Activated CD4-positive, alpha-beta T cell treated with anti-CD3 and anti-CD28 coated beads, Interleukin-2, amount 10 ng/mL, durations not matched to agents 7 days and 5 days (primary cell): ENCODE data around the gene ATG10. TPM values are rescaled to one million over a fixed set of nuclear protein-coding genes. Genes with fewer than 3 reads are reported as not detected.
"Not testable (repeated sequence)": the region's sequence is repeated elsewhere in the genome, so short reads cannot be mapped to it uniquely, and the experiment has no call there.

Experiments used
- CTCF ChIA-PET: fragments of 350-600 bp; sonication (Branson Sonifier 250); formaldehyde crosslinking; loops from one replicate; lab custom pipeline; 2021; ENCODE audit warnings: antibody characterized with exemption; lab: Charles Lee
- POLR2A ChIA-PET: fragments of 350-600 bp; sonication (Branson Sonifier 250); formaldehyde crosslinking; loops from one replicate; lab custom pipeline; 2021; ENCODE audit warnings: antibody characterized with exemption; lab: Charles Lee
- DNase-seq: peaks from one replicate; pipeline ENCODE4 v3.0.0-alpha.2; 2020
- H3K27ac Mint-ChIP-seq: one replicate; pipeline ENCODE4 v1.8.0; 2021; ENCODE audit warnings: mild to moderate bottlenecking, moderate library complexity, mixed read lengths
- H3K27me3 Mint-ChIP-seq: one replicate; pipeline ENCODE4 v1.8.0; 2021; ENCODE audit warnings: mixed read lengths
- H3K36me3 Mint-ChIP-seq: one replicate; pipeline ENCODE4 v1.8.0; 2021; ENCODE audit warnings: low read depth, mixed read lengths
- H3K4me1 Mint-ChIP-seq: one replicate; pipeline ENCODE4 v1.8.0; 2021; ENCODE audit warnings: mixed read lengths
- H3K4me3 Mint-ChIP-seq: one replicate; pipeline ENCODE4 v1.8.0; 2021; ENCODE audit warnings: mild to moderate bottlenecking, moderate library complexity, mixed read lengths
- H3K9me3 Mint-ChIP-seq: one replicate; pipeline ENCODE4 v1.8.0; 2021; ENCODE audit warnings: mixed read lengths
- total RNA-seq, 2 experiments: library from RNA; stranded (reverse); gene quantifications; one replicate each; pipeline ENCODE4 v1.2.3, GENCODE V29; 2021

The ATG10 gene
- total RNA-seq, 2 experiments from 2014 or later: 6.6 to 9.4 TPM

GRCh38 chr5:82042894-82043293 is 71.1 kb downstream of the ATG10 start:
- H3K27ac Mint-ChIP-seq, DNase-seq, POLR2A ChIA-PET, H3K27me3 Mint-ChIP-seq, H3K4me1 Mint-ChIP-seq, H3K4me3 Mint-ChIP-seq: not testable (repeated sequence)
- CTCF ChIA-PET: interaction anchor here (0.6 kb wide), 1 partner anchor 1798 kb away, joined by 3 read pairs; no protein-coding TSS in a partner anchor
- peaks cover 17% of the 10 kb centered on the region for H3K36me3 Mint-ChIP-seq
- H3K9me3 Mint-ChIP-seq: peaks cover 34% of the 10 kb centered on the region

GRCh38 chr5:82044010-82044409 is 72.2 kb downstream of the ATG10 start:
- no peak for DNase-seq
- H3K9me3 Mint-ChIP-seq: peaks cover 29% of the 10 kb centered on the region
- ChIA-PET POLR2A (no interaction called here), CTCF (no interaction called here)
- peaks cover 17% of the 10 kb centered on the region for H3K36me3 Mint-ChIP-seq
- H3K4me1 Mint-ChIP-seq: no peaks in the 10 kb centered on the region
- no peak overlapping the region for H3K4me3 Mint-ChIP-seq
- H3K27me3 Mint-ChIP-seq: no peaks in the 10 kb centered on the region
- no peak overlapping the region for H3K27ac Mint-ChIP-seq

GRCh38 chr5:82045554-82046275 is 73.9 kb downstream of the ATG10 start:
- Mint-ChIP-seq H3K4me1 (no peaks in the 10 kb centered on the region), H3K27me3 (no peaks in the 10 kb centered on the region), H3K27ac (no peak overlapping the region), H3K9me3 (peaks cover 29% of the 10 kb centered on the region), H3K4me3 (no peak overlapping the region), H3K36me3 (peaks cover 17% of the 10 kb centered on the region)
- ChIA-PET POLR2A (no interaction called here), CTCF (no interaction called here)
- no peak for DNase-seq

- Mint-ChIP-seq H3K27ac (no peak overlapping the region), H3K9me3 (peaks cover 29% of the 10 kb centered on the region), H3K4me1 (no peaks in the 10 kb centered on the region), H3K4me3 (no peak overlapping the region), H3K27me3 (no peaks in the 10 kb centered on the region), H3K36me3 (peaks cover 17% of the 10 kb centered on the region)
- POLR2A ChIA-PET: no interaction called here
- CTCF ChIA-PET: no interaction called here
- DNase-seq: no peak
Observed at GRCh38 chr5:82046276-82046647, 74.4 kb downstream of the ATG10 start.

- H3K27me3 Mint-ChIP-seq: no peaks in the 10 kb centered on the region
- CTCF ChIA-PET: interaction anchor here (0.9 kb wide), 1 partner anchor 194 kb away, joined by 3 read pairs; no protein-coding TSS in a partner anchor
- POLR2A ChIA-PET: no interaction called here
- no peak overlapping the region for H3K27ac Mint-ChIP-seq
- DNase-seq: no peak
- H3K4me1 Mint-ChIP-seq: no peaks in the 10 kb centered on the region
- no peaks in the 10 kb centered on the region for H3K36me3 Mint-ChIP-seq
- H3K4me3 Mint-ChIP-seq: no peak overlapping the region
- H3K9me3 Mint-ChIP-seq: peaks cover 10% of the 10 kb centered on the region
Observed at GRCh38 chr5:82050955-82051354, 79.1 kb downstream of the ATG10 start.

GRCh38 chr5:82054004-82054710 is 82.3 kb downstream of the ATG10 start:
- ChIA-PET POLR2A (no interaction called here), CTCF (interaction anchor here (0.6 kb wide), 1 partner anchor 75 kb away, joined by 3 read pairs; no protein-coding TSS in a partner anchor)
- Mint-ChIP-seq H3K27me3 (no peaks in the 10 kb centered on the region), H3K9me3 (no peaks in the 10 kb centered on the region), H3K4me3 (no peak overlapping the region), H3K36me3 (no peaks in the 10 kb centered on the region), H3K4me1 (peaks cover 3% of the 10 kb centered on the region), H3K27ac (no peak overlapping the region)
- DNase-seq: no peak

- Mint-ChIP-seq H3K4me3 (no peak overlapping the region), H3K9me3 (no peaks in the 10 kb centered on the region), H3K36me3 (no peaks in the 10 kb centered on the region), H3K27me3 (no peaks in the 10 kb centered on the region), H3K27ac (no peak overlapping the region), H3K4me1 (peaks cover 3% of the 10 kb centered on the region)
- no peak for DNase-seq
- ChIA-PET CTCF (no interaction called here), POLR2A (no interaction called here)
Observed at GRCh38 chr5:82057051-82057450, 85.2 kb downstream of the ATG10 start.

GRCh38 chr5:82058710-82059109 is 86.9 kb downstream of the ATG10 start:
- H3K27ac Mint-ChIP-seq: no peak overlapping the region
- H3K4me1 Mint-ChIP-seq: peaks cover 3% of the 10 kb centered on the region
- no peaks in the 10 kb centered on the region for H3K27me3 Mint-ChIP-seq
- no peaks in the 10 kb centered on the region for H3K9me3 Mint-ChIP-seq
- POLR2A ChIA-PET: no interaction called here
- no peak for DNase-seq
- peaks cover 2% of the 10 kb centered on the region for H3K36me3 Mint-ChIP-seq
- H3K4me3 Mint-ChIP-seq: no peak overlapping the region
- CTCF ChIA-PET: no interaction called here

- no peak for DNase-seq
- Mint-ChIP-seq H3K4me3 (no peak overlapping the region), H3K36me3 (peaks cover 6% of the 10 kb centered on the region), H3K9me3 (no peaks in the 10 kb centered on the region), H3K27ac (no peak overlapping the region), H3K27me3 (no peaks in the 10 kb centered on the region), H3K4me1 (peaks cover 8% of the 10 kb centered on the region)
- ChIA-PET CTCF (no interaction called here), POLR2A (no interaction called here)
Observed at GRCh38 chr5:82066791-82067190, 95.0 kb downstream of the ATG10 start.

- POLR2A ChIA-PET, DNase-seq, H3K27me3 Mint-ChIP-seq, H3K9me3 Mint-ChIP-seq, CTCF ChIA-PET, H3K4me1 Mint-ChIP-seq, H3K36me3 Mint-ChIP-seq: not testable (repeated sequence)
- peak overlapping the region; percentile 48 for H3K4me3 Mint-ChIP-seq
- H3K27ac Mint-ChIP-seq: peak overlapping the region; percentile 48
Observed at GRCh38 chr5:82068042-82068441, 96.2 kb downstream of the ATG10 start.

GRCh38 chr5:82068723-82069122 is 96.9 kb downstream of the ATG10 start:
- Mint-ChIP-seq H3K4me1 (peaks cover 8% of the 10 kb centered on the region), H3K4me3 (peak overlapping the region; percentile 47), H3K36me3 (peaks cover 4% of the 10 kb centered on the region), H3K27ac (no peak overlapping the region), H3K27me3 (no peaks in the 10 kb centered on the region), H3K9me3 (no peaks in the 10 kb centered on the region)
- CTCF ChIA-PET: no interaction called here
- DNase-seq: no peak
- POLR2A ChIA-PET: no interaction called here

- peaks cover 4% of the 10 kb centered on the region for H3K36me3 Mint-ChIP-seq
- CTCF ChIA-PET: interaction anchor here (0.5 to 1.4 kb wide), 2 partner anchors 36 to 195 kb away, joined by 3 read pairs; no protein-coding TSS in a partner anchor
- no peaks in the 10 kb centered on the region for H3K27me3 Mint-ChIP-seq
- no peak overlapping the region for H3K4me3 Mint-ChIP-seq
- no peaks in the 10 kb centered on the region for H3K9me3 Mint-ChIP-seq
- H3K27ac Mint-ChIP-seq: no peak overlapping the region
- POLR2A ChIA-PET: no interaction called here
- DNase-seq: no peak
- peaks cover 8% of the 10 kb centered on the region for H3K4me1 Mint-ChIP-seq
Observed at GRCh38 chr5:82072138-82072537, 100.3 kb downstream of the ATG10 start.

GRCh38 chr5:82073179-82073578 is 101.4 kb downstream of the ATG10 start:
- no peaks in the 10 kb centered on the region for H3K27me3 Mint-ChIP-seq
- no peak overlapping the region for H3K4me3 Mint-ChIP-seq
- no peak for DNase-seq
- ChIA-PET POLR2A (no interaction called here), CTCF (no interaction called here)
- H3K4me1 Mint-ChIP-seq: peaks cover 5% of the 10 kb centered on the region
- H3K27ac Mint-ChIP-seq: no peak overlapping the region
- no peaks in the 10 kb centered on the region for H3K9me3 Mint-ChIP-seq
- peaks cover 1% of the 10 kb centered on the region for H3K36me3 Mint-ChIP-seq
